ENCODE results near the gene PM20D2. TPM values are rescaled to one million over a fixed set of nuclear protein-coding genes. Genes with fewer than 3 reads are reported as not detected.

PM20D2 gene
- total RNA-seq, 1 experiment from 2014 or later, result 26.8 TPM

GRCh38 chr6:89140347-89141156 is 5.3 kb upstream of the PM20D2 start:
- peak; percentile 51 for DNase-seq
- Mint-ChIP-seq H3K4me3 (ENCODE audit: unreplicated experiment) (no peak overlapping the region), H3K9me3 (ENCODE audit: unreplicated experiment) (no peaks in the 10 kb centered on the region), H3K27ac (ENCODE audit: unreplicated experiment) (peak overlapping the region; percentile 77), H3K27me3 (ENCODE audit: insufficient read depth, unreplicated experiment) (no peaks in the 10 kb centered on the region), H3K4me1 (ENCODE audit: low read depth, unreplicated experiment) (peaks cover 33% of the 10 kb centered on the region), H3K36me3 (ENCODE audit: insufficient read depth, unreplicated experiment) (no peaks in the 10 kb centered on the region)
- POLR2A ChIA-PET, result interaction anchor here (1.4 kb wide), 1 partner anchor 60 kb away, joined by 5 read pairs; the partner anchor contains the start of gene PNRC1
- Histone ChIP-seq H3K4me3 (ENCODE audit: low read depth, low read length) (no peak overlapping the region), H3K9me3 (no peaks in the 10 kb centered on the region), H3K27me3 (replicated peaks; ENCODE audit: control insufficient read depth, insufficient read depth, low read length) (no peaks in the 10 kb centered on the region), H3K36me3 (ENCODE audit: control insufficient read depth, insufficient read depth, low read length) (no peaks in the 10 kb centered on the region), H3K4me1 (peaks cover 28% of the 10 kb centered on the region)
- intact Hi-C loops (cut with micrococcal nuclease; ENCODE audit: unreplicated experiment), result loop anchor here (2.0 kb wide), 2 partner anchors 18 to 60 kb away; partner anchors contain the start of gene PNRC1
- CTCF ChIA-PET, result interaction anchor here (0.6 to 1.2 kb wide), 4 partner anchors 23 to 158 kb away, joined by 3 to 5 read pairs (median 4); partner anchors contain the start of gene PNRC1
- TF ChIP-seq CTCF (IDR thresholded peaks at IDR 0.05; ENCODE audit: insufficient read depth in 1 of 2, low read depth in 1 of 2, low read length in 1 of 2, severe bottlenecking in 1 of 2, unreplicated experiment in 1 of 2), result no peak
- no TSS peak for BruUV-seq (replicated peaks)

GRCh38 chr6:89144354-89144906 is 1.4 kb upstream of the PM20D2 start:
- POLR2A ChIA-PET, result no interaction called here
- no peaks in the 10 kb centered on the region for H3K27me3 Mint-ChIP-seq (ENCODE audit: insufficient read depth, unreplicated experiment)

More at GRCh38 chr6:89144354-89144906, 1.4 kb upstream of the PM20D2 start:
- Mint-ChIP-seq H3K36me3 (ENCODE audit: insufficient read depth, unreplicated experiment) (peaks cover 7% of the 10 kb centered on the region), H3K27ac (ENCODE audit: unreplicated experiment) (no peak overlapping the region), H3K4me1 (ENCODE audit: low read depth, unreplicated experiment) (peaks cover 34% of the 10 kb centered on the region), H3K9me3 (ENCODE audit: unreplicated experiment) (no peaks in the 10 kb centered on the region), H3K4me3 (ENCODE audit: unreplicated experiment) (peak overlapping the region; percentile 79)
- Histone ChIP-seq H3K4me1 (peaks cover 33% of the 10 kb centered on the region), H3K4me3 (ENCODE audit: low read depth, low read length) (no peak overlapping the region), H3K9me3 (no peaks in the 10 kb centered on the region), H3K36me3 (ENCODE audit: control insufficient read depth, insufficient read depth, low read length) (no peaks in the 10 kb centered on the region), H3K27me3 (replicated peaks; ENCODE audit: control insufficient read depth, insufficient read depth, low read length) (no peaks in the 10 kb centered on the region)
- no TSS peak for BruUV-seq (replicated peaks)
- intact Hi-C loops (cut with micrococcal nuclease; ENCODE audit: unreplicated experiment), result no loop called here
- CTCF ChIA-PET, result no interaction called here
- DNase-seq, result no peak
- no peak for TF ChIP-seq CTCF (IDR thresholded peaks at IDR 0.05; ENCODE audit: insufficient read depth in 1 of 2, low read depth in 1 of 2, low read length in 1 of 2, severe bottlenecking in 1 of 2, unreplicated experiment in 1 of 2)
